Measurements from ENCODE around the gene NSUN2. TPM values are rescaled to one million over a fixed set of nuclear protein-coding genes. Genes with fewer than 3 reads are reported as not detected.
A peak's percentile ranks its signal among the peaks of the same experiment; 100 is the strongest.

NSUN2 gene
- total RNA-seq, 1 donor from 2014 or later: 43.0 TPM

GRCh38 chr5:6642655-6643054 lies 9.8 kb upstream of the NSUN2 start:
- ATAC-seq: no peak

- ATAC-seq: peak; percentile 62
Measured at GRCh38 chr5:6638236-6638635, 5.4 kb upstream of the NSUN2 start.

GRCh38 chr5:6637590-6637989 lies 4.7 kb upstream of the NSUN2 start:
- no peak for ATAC-seq

GRCh38 chr5:6637022-6637421 lies 4.2 kb upstream of the NSUN2 start:
- no peak for ATAC-seq

GRCh38 chr5:6636293-6636692 lies 3.4 kb upstream of the NSUN2 start:
- ATAC-seq: peak; percentile 82

- peak; percentile 9 for ATAC-seq
Measured at GRCh38 chr5:6634788-6635430, 2.1 kb upstream of the NSUN2 start.

- no peak for ATAC-seq
Measured at GRCh38 chr5:6634306-6634705, 1.5 kb upstream of the NSUN2 start.

GRCh38 chr5:6633469-6634245 lies 813 bp upstream of the NSUN2 start:
- no peak for ATAC-seq

- ATAC-seq: no peak
Measured at GRCh38 chr5:6632324-6632887, 438 bp downstream of the NSUN2 start.

- ATAC-seq: no peak
Measured at GRCh38 chr5:6631441-6631840, 1.4 kb downstream of the NSUN2 start.

- ATAC-seq: no peak
Measured at GRCh38 chr5:6626508-6626907, 6.3 kb downstream of the NSUN2 start.

GRCh38 chr5:6623941-6624340 lies 8.9 kb downstream of the NSUN2 start:
- no peak for ATAC-seq

- no peak for ATAC-seq
Measured at GRCh38 chr5:6623228-6623627, 9.6 kb downstream of the NSUN2 start.

GRCh38 chr5:6616632-6617031 lies 16.2 kb downstream of the NSUN2 start:
- no peak for ATAC-seq

- ATAC-seq: no peak
Measured at GRCh38 chr5:6615034-6615815, 17.6 kb downstream of the NSUN2 start.

GRCh38 chr5:6611334-6612256 lies 21.2 kb downstream of the NSUN2 start:
- ATAC-seq: no peak

- ATAC-seq: no peak
Measured at GRCh38 chr5:6608016-6608415, 24.8 kb downstream of the NSUN2 start.

- ATAC-seq: no peak
Measured at GRCh38 chr5:6607559-6607936, 25.3 kb downstream of the NSUN2 start.

GRCh38 chr5:6606884-6607558 lies 25.8 kb downstream of the NSUN2 start:
- no peak for ATAC-seq

- no peak for ATAC-seq
Measured at GRCh38 chr5:6604946-6605345, 27.9 kb downstream of the NSUN2 start.

- ATAC-seq: no peak
Measured at GRCh38 chr5:6604341-6604740, 28.5 kb downstream of the NSUN2 start.

GRCh38 chr5:6603643-6604042 lies 29.2 kb downstream of the NSUN2 start:
- no peak for ATAC-seq

Data from esophagus mucosa (tissue), 1 donor.